Inferior parietal cortex (tissue), 1 donor: ENCODE measurements around the gene MIF.
"Not testable (repeated sequence)": the region's sequence is repeated elsewhere in the genome, so short reads cannot be mapped to it uniquely, and the experiment has no call there.

Experiments used
- DNase-seq: peaks from one replicate; pipeline ENCODE4 v3.0.0-alpha.2; 2016; ENCODE audit errors: extremely low spot score

Gene MIF

DNA sequence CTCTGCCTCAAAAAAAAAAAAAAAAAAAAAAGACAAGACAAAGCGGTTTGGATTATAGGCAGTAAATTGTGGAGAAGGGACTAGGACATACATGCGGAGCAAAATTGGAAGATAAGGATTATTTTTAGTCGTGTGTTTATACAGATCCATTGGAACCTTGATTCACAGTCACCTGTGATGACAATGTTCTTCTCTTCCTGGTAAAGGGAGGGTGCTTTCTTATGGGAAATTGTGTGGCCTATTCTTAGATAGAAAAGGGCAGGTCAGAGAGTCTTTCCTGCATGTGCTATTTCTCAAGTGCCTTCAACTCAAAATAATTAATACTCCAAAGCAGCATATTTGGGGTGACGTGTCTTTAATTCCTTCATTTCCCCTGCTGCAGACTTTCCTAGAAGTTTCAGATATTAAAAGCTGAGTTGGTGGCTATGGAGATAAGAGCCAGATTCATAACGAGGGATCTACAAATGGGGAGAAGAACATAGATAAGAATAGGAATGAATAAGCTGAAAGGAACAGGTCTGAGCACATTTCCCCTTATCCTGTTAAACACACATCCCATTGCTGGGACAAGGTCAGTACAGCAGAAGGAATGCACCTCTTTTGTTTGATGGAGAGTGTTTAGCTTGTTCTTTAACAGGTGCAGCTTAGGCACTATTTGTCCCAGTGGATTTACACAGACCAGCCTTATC, 44.3 kb downstream of the MIF start:
- DNase-seq: no peak

- no peak for DNase-seq
Observed at GRCh38 chr22:23939017-23939357, 44.8 kb downstream of the MIF start.

DNA sequence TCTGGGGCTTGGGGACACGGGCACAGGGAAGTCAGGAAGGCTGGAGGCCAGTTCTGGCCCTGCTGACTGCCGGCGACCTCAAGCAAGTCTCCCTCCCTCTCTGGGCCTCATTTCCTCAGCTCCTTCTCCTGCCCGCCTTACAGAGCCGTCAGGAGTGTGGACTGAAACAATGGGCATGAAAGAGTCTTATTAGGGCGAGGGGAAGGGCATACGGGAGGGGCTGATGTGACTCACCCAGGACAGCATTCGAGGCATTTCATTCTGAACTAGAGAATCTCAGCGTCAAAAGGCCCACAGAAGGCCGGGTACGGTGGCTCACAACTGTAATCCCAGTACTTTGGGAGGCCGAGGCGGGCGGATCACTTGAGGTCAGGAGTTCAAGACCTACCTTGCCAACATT, 46.0 kb downstream of the MIF start:
- DNase-seq: not testable (repeated sequence)
